ENCODE measurements around the gene MAP6D1. TPM values are rescaled to one million over a fixed set of nuclear protein-coding genes. Genes with fewer than 3 reads are reported as not detected.

The MAP6D1 gene
- total and polyA plus RNA-seq, 2 of the 4 experiments (the other 2 are of a cell fraction) = 2.7 to 5.2 TPM

GRCh38 chr3:183811638-183812037, 13.7 kb downstream of the MAP6D1 start:
- intact Hi-C loops (cut with micrococcal nuclease) (no loop called here), dilution Hi-C loops (cut with HindIII; ENCODE audit: low sequenced_read_pairs, unreplicated experiment) (no loop called here), in situ Hi-C loops (cut with MboI; ENCODE audit: low sequenced_read_pairs) (no loop called here)
- ChIA-PET POLR2A (ENCODE audit: unreplicated experiment) (no interaction called here), CTCF (no interaction called here)
- ATAC-seq (ENCODE audit: low read depth) (no peak), DNase-seq (no peak)
- 96% methylated on average over 5 of the region's 11 CpGs; no CpG with 5 or more reads in 1 of the 2 experiments for WGBS, 2 experiments (ENCODE audit: extremely low coverage in 2 of 2, insufficient read length in 1 of 2)
- Histone ChIP-seq H3K9me3 (ENCODE audit: control insufficient read depth, insufficient read depth, low read length) (no peaks in the 10 kb centered on the region), H3K27ac (ENCODE audit: insufficient read depth, low read length) (no peak overlapping the region), H3K4me3 (ENCODE audit: insufficient read depth, low read depth, low read length) (no peak overlapping the region), H2AFZ (replicated peaks; ENCODE audit: low read length, poor library complexity) (no peak overlapping the region), H3K4me1 (ENCODE audit: control insufficient read depth, insufficient read depth, low read length) (peaks cover 2% of the 10 kb centered on the region), H4K5ac (ENCODE audit: low read depth, low read length) (no peak overlapping the region), H2AK9ac (replicated peaks; ENCODE audit: low read depth, low read length, poor library complexity) (no peak overlapping the region), H3K4ac (ENCODE audit: low read depth, low read length) (no peak overlapping the region), H2BK20ac (ENCODE audit: low read depth, low read length) (no peak overlapping the region), H3K14ac (replicated peaks; ENCODE audit: low read depth, low read length) (no peak overlapping the region), H3K79me1 (ENCODE audit: low read depth in 1 of 2, low read length in 2 of 2) (peaks cover 0 to 8% of the 10 kb centered on the region in 2 experiments; a peak in 1 of 4 replicates), H2BK5ac (ENCODE audit: low read depth, low read length, poor library complexity, severe bottlenecking) (no peak overlapping the region), H4K8ac (ENCODE audit: low read depth in 2 of 2, low read length in 2 of 2) (no peak overlapping the region), H2AK5ac (ENCODE audit: low read depth, low read length) (no peak overlapping the region), H3K9me1 (ENCODE audit: insufficient read depth, low read length) (no peaks in the 10 kb centered on the region; the same call in 1 of the 2 replicates), H3K23ac (ENCODE audit: low read depth, low read length) (no peak overlapping the region), H3K4me2 (ENCODE audit: low read depth, low read length) (no peak overlapping the region), H3K27me3 (ENCODE audit: control insufficient read depth, insufficient read depth, low read length) (no peaks in the 10 kb centered on the region), H3K36me3 (ENCODE audit: control insufficient read depth, insufficient read depth, low read length) (peaks cover 50% of the 10 kb centered on the region), H3K18ac (ENCODE audit: low read depth, low read length) (no peak overlapping the region), H3K56ac (ENCODE audit: extremely low read depth, insufficient read depth, low read length) (no peak overlapping the region), H4K20me1 (ENCODE audit: insufficient read depth, low read length) (peaks cover 6% of the 10 kb centered on the region; the same call in 1 of the 2 replicates), H3K9ac (ENCODE audit: low read depth, low read length) (no peak overlapping the region), H2BK15ac (ENCODE audit: low read depth, low read length) (no peak overlapping the region), H4K91ac (ENCODE audit: insufficient read depth, low read depth, low read length) (no peak overlapping the region), H2BK120ac (ENCODE audit: low read depth, low read length) (no peak overlapping the region)
- no peak for TF ChIP-seq BHLHE40 (IDR thresholded peaks at IDR 0.05; ENCODE audit: low read depth, low read length)
- no peak for TF ChIP-seq ELK1 (IDR thresholded peaks at IDR 0.05; ENCODE audit: borderline replicate concordance, low read depth, low read length)
- TF ChIP-seq SMC3 (IDR thresholded peaks at IDR 0.05; ENCODE audit: low read depth, low read length) = no peak
- TF ChIP-seq MXI1 (IDR thresholded peaks at IDR 0.05; ENCODE audit: borderline replicate concordance, low read depth, low read length) = no peak
- TF ChIP-seq RAD21 (IDR thresholded peaks at IDR 0.05; ENCODE audit: low read length) = no peak
- no peak for TF ChIP-seq CTCF (conservative IDR thresholded peaks at IDR 0.05; ENCODE audit: low read depth, low read length)
- TF ChIP-seq MAZ (IDR thresholded peaks at IDR 0.05; ENCODE audit: borderline replicate concordance, low read depth, low read length) = no peak
- TF ChIP-seq RCOR1 (IDR thresholded peaks at IDR 0.05; ENCODE audit: insufficient replicate concordance, low read length) = no peak
- BruUV-seq (replicated peaks) = no TSS peak

Measured in IMR-90 (cell line).